ENCODE results near the gene AREL1.

Gene AREL1

GRCh38 chr14:74652541-74652940 is 60.3 kb downstream of the AREL1 start:
- TF ChIP-seq CTCF (IDR thresholded peaks at IDR 0.05; ENCODE audit: borderline replicate concordance, control extremely low read depth, extremely low read depth, insufficient read depth, missing control alignments): no peak
- in situ Hi-C loops (cut with MboI; ENCODE audit: low sequenced_read_pairs, unreplicated experiment): no loop called here
- no peak for DNase-seq (ENCODE audit: low spot score)

GRCh38 chr14:74650927-74651686 is 61.8 kb downstream of the AREL1 start:
- in situ Hi-C loops (cut with MboI; ENCODE audit: low sequenced_read_pairs, unreplicated experiment): no loop called here
- no peak for TF ChIP-seq CTCF (IDR thresholded peaks at IDR 0.05; ENCODE audit: borderline replicate concordance, control extremely low read depth, extremely low read depth, insufficient read depth, missing control alignments)
- DNase-seq (ENCODE audit: low spot score): no peak

GRCh38 chr14:74649673-74650072 is 63.2 kb downstream of the AREL1 start:
- DNase-seq (ENCODE audit: low spot score): no peak
- no peak for TF ChIP-seq CTCF (IDR thresholded peaks at IDR 0.05; ENCODE audit: borderline replicate concordance, control extremely low read depth, extremely low read depth, insufficient read depth, missing control alignments)
- in situ Hi-C loops (cut with MboI; ENCODE audit: low sequenced_read_pairs, unreplicated experiment): no loop called here

GRCh38 chr14:74649167-74649566 is 63.7 kb downstream of the AREL1 start:
- DNase-seq (ENCODE audit: low spot score): no peak
- in situ Hi-C loops (cut with MboI; ENCODE audit: low sequenced_read_pairs, unreplicated experiment): no loop called here
- no peak for TF ChIP-seq CTCF (IDR thresholded peaks at IDR 0.05; ENCODE audit: borderline replicate concordance, control extremely low read depth, extremely low read depth, insufficient read depth, missing control alignments)

GRCh38 chr14:74648601-74649000 is 64.3 kb downstream of the AREL1 start:
- in situ Hi-C loops (cut with MboI; ENCODE audit: low sequenced_read_pairs, unreplicated experiment): no loop called here
- no peak for TF ChIP-seq CTCF (IDR thresholded peaks at IDR 0.05; ENCODE audit: borderline replicate concordance, control extremely low read depth, extremely low read depth, insufficient read depth, missing control alignments)
- no peak for DNase-seq (ENCODE audit: low spot score)

- no peak for TF ChIP-seq CTCF (IDR thresholded peaks at IDR 0.05; ENCODE audit: borderline replicate concordance, control extremely low read depth, extremely low read depth, insufficient read depth, missing control alignments)
- in situ Hi-C loops (cut with MboI; ENCODE audit: low sequenced_read_pairs, unreplicated experiment): no loop called here
- no peak for DNase-seq (ENCODE audit: low spot score)
These were observed 65.0 kb downstream of the AREL1 start for GRCh38 chr14:74647678-74648461.
